ENCODE measurements around the gene TNFRSF4.

DNA sequence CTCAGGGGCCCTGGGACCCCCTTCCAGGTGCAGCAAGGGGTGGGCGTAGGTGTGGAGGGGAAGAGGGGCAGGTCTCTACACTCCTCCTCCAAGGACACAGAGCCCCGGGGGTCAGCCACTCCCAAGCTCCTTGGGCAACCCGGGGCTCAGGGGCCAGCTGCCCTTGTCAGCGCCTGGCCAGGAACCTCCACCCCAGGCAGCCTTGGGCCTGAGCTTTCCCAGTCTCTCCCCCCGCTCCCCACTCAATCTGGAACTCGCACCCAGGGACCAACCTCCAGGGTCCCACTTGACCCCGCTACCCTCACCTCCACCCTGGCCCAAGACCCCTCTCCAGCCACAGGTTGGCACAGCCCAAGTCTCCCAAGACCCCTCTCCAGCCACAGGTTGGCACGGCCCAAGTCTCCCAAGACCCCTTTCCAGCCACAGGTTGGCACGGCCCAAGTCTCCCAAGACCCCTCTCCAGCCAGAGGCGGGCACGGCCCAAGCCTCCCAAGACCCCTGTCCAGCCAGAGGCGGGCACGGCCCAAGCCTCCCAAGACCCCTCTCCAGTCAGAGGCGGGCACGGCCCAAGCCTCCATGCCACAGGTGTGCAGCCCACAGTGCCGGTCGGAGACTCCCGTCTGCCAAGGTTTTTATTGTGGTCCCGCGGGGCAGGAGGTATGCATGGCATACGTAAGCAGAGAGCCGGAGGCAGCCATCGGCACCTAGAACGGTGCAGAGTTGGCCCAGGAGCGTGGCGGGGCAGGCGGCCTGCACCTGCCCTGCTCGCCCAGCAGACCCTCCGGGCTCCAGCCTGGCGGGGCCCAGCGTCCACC, 3.0 kb downstream of the TNFRSF4 start:
- TF ChIP-seq POLR2A (IDR thresholded peaks at IDR 0.05): no peak
- TF ChIP-seq POLR2AphosphoS5 (IDR thresholded peaks at IDR 0.05): no peak
- TF ChIP-seq, protein P1, sequence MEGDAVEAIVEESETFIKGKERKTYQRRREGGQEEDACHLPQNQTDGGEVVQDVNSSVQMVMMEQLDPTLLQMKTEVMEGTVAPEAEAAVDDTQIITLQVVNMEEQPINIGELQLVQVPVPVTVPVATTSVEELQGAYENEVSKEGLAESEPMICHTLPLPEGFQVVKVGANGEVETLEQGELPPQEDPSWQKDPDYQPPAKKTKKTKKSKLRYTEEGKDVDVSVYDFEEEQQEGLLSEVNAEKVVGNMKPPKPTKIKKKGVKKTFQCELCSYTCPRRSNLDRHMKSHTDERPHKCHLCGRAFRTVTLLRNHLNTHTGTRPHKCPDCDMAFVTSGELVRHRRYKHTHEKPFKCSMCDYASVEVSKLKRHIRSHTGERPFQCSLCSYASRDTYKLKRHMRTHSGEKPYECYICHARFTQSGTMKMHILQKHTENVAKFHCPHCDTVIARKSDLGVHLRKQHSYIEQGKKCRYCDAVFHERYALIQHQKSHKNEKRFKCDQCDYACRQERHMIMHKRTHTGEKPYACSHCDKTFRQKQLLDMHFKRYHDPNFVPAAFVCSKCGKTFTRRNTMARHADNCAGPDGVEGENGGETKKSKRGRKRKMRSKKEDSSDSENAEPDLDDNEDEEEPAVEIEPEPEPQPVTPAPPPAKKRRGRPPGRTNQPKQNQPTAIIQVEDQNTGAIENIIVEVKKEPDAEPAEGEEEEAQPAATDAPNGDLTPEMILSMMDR (IDR thresholded peaks at IDR 0.05): no peak

Data from sigmoid colon (tissue), 4 donors.